Peyer's patch (tissue), 4 donors: ENCODE data around the gene ARHGEF18. TPM values are rescaled to one million over a fixed set of nuclear protein-coding genes. Genes with fewer than 3 reads are reported as not detected.

ENCODE experiments used
- DNase-seq, 3 donors: peaks; one replicate each; pipeline ENCODE4 v3.0.0-alpha.2; 2017 to 2019
- H3K27ac ChIP-seq, 4 donors: fragments of 200-600 bp; sonication (generic); one replicate each; pipeline ENCODE4 v1.5.1; 2016 to 2019
- H3K27me3 ChIP-seq, 2 donors: fragments of 200-600 bp; sonication (generic); one replicate each; pipeline ENCODE4 v1.5.1; 2019
- H3K36me3 ChIP-seq, 3 donors: fragments of 200-600 bp; sonication (generic); one replicate each; pipeline ENCODE4 v1.5.1; 2016 to 2019
- H3K4me1 ChIP-seq, 4 donors: fragments of 200-600 bp; sonication (generic); one replicate each; pipeline ENCODE4 v1.5.1; 2016 to 2019
- H3K4me3 ChIP-seq, 4 donors: fragments of 200-600 bp; sonication (generic); 1 replicate in 3 of 4; 2 replicates in 1 of 4; pipeline ENCODE4 v1.5.1; 2016 to 2019; ENCODE audit warnings: mild to moderate bottlenecking in 1 of 4
- H3K9me3 ChIP-seq, 4 donors: fragments of 200-600 bp; sonication (generic); one replicate each; pipeline ENCODE4 v1.5.1; 2016 to 2019; ENCODE audit warnings: mild to moderate bottlenecking in 1 of 4
- CTCF ChIP-seq, 6 experiments: fragments of 450-650 bp in 4 of 6; fragments of 200-600 bp in 2 of 6; sonication (generic) in 1 of 6; IDR thresholded peaks; one replicate each; pipeline ENCODE4 v1.5.1; 2017 to 2019; ENCODE audit warnings: antibody characterized with exemption in 6 of 6, mild to moderate bottlenecking in 3 of 6, moderate library complexity in 1 of 6
- POLR2A ChIP-seq, 2 donors: fragments of 450-650 bp; IDR thresholded peaks; one replicate each; pipeline ENCODE4 v1.5.1; 2017; ENCODE audit warnings: antibody characterized with exemption in 2 of 2, mild to moderate bottlenecking in 2 of 2, moderate library complexity in 2 of 2
- total RNA-seq, 4 donors: library from RNA; depleted of rRNA; stranded (reverse); fragments of >200 nt; gene quantifications; one replicate each; pipeline ENCODE4 v1.1.0, GENCODE V29; 2016

The ARHGEF18 gene
- total RNA-seq, 4 donors from 2014 or later: 75.9 to 139 (median 111) TPM

- H3K9me3 ChIP-seq: no peaks in the 10 kb centered on the region
- TF ChIP-seq POLR2A (IDR thresholded peaks at IDR 0.05) (no peak), CTCF (IDR thresholded peaks at IDR 0.05) (no peak)
- H3K4me1 ChIP-seq: peaks cover 0 to 55% (median 6%) of the 10 kb centered on the region in 4 donors
Measured at GRCh38 chr19:7395360-7396066, 46.8 kb downstream of the ARHGEF18 start.

GRCh38 chr19:7397687-7398086, 49.0 kb downstream of the ARHGEF18 start:
- DNase-seq: no peak
- H3K27me3 ChIP-seq: no peaks in the 10 kb centered on the region
- H3K36me3 ChIP-seq: peaks cover 0 to 5% (median 0%) of the 10 kb centered on the region in 3 donors
- H3K27ac ChIP-seq: peak overlapping the region in 2 of 4 donors; percentile 10 to 53
- H3K4me1 ChIP-seq: peaks cover 0 to 49% (median 6%) of the 10 kb centered on the region in 4 donors
- TF ChIP-seq CTCF (IDR thresholded peaks at IDR 0.05) (no peak), POLR2A (IDR thresholded peaks at IDR 0.05) (no peak)
- H3K9me3 ChIP-seq: no peaks in the 10 kb centered on the region
- H3K4me3 ChIP-seq: no peak overlapping the region

More at GRCh38 chr19:7395360-7396066, 46.8 kb downstream of the ARHGEF18 start:
- Histone ChIP-seq H3K36me3 (no peaks in the 10 kb centered on the region), H3K4me3 (peak overlapping the region; percentile 67 to 91 (median 82)), H3K27ac (peak overlapping the region; percentile 80 to 91 (median 86)), H3K27me3 (no peaks in the 10 kb centered on the region)
- DNase-seq: no peak

Other genes starting within 250 kb of the ARHGEF18 start
- gene INSR, start 54.5 kb upstream of the ARHGEF18 start, total RNA-seq: 100 to 1,000 TPM; 125 to 191 (median 167) TPM
- gene PEX11G, start 140.1 kb downstream of the ARHGEF18 start, total RNA-seq: 10 to 100 TPM in 2 of 4 donors, 1 to 10 TPM in 1, not detected in 1; 8.2 to 14.3 (median 10.3) TPM
- gene ZNF358, start 167.2 kb downstream of the ARHGEF18 start, total RNA-seq: 100 to 1,000 TPM in 2 of 4 donors, 10 to 100 TPM in 2; 77.1 to 124 (median 95.3) TPM
- gene MCOLN1, start 173.7 kb downstream of the ARHGEF18 start, total RNA-seq: 10 to 100 TPM; 18.0 to 37.1 (median 21.9) TPM
- gene PNPLA6, start 186.8 kb downstream of the ARHGEF18 start, total RNA-seq: 100 to 1,000 TPM; 181 to 296 (median 234) TPM
- gene CAMSAP3, start 246.9 kb downstream of the ARHGEF18 start, total RNA-seq: 10 to 100 TPM; 24.8 to 71.7 (median 60.3) TPM